Measurements from ENCODE around the gene SKAP2.

- TF ChIP-seq SMC3 (conservative IDR thresholded peaks at IDR 0.05; ENCODE audit: poor library complexity) (no peak), POLR2AphosphoS5 (IDR thresholded peaks at IDR 0.05) (no peak), CTCF (IDR thresholded peaks at IDR 0.05; ENCODE audit: poor library complexity, severe bottlenecking) (no peak), EZH2 (IDR thresholded peaks at IDR 0.05; ENCODE audit: borderline replicate concordance, insufficient read depth, low read length, poor library complexity, severe bottlenecking) (no peak), MXI1 (conservative IDR thresholded peaks at IDR 0.05; ENCODE audit: poor library complexity, severe bottlenecking) (no peak)
Measured at GRCh38 chr7:26721450-26721849, 142.9 kb downstream of the SKAP2 start.
